ENCODE results near the gene SLC6A3.
"Not testable (repeated sequence)": the region's sequence is repeated elsewhere in the genome, so short reads cannot be mapped to it uniquely, and the experiment has no call there.

The SLC6A3 gene

GRCh38 chr5:1464511-1464910 is 19.3 kb upstream of the SLC6A3 start:
- Histone ChIP-seq H3K27me3 (ENCODE audit: control insufficient read depth, insufficient read depth, low read length) (no peaks in the 10 kb centered on the region), H3K4me3 (ENCODE audit: low read length) (no peak overlapping the region), H3K9me3 (ENCODE audit: control insufficient read depth, insufficient read depth, low read length) (no peaks in the 10 kb centered on the region), H3K27ac (ENCODE audit: low read length) (no peak overlapping the region), H3K4me1 (ENCODE audit: control insufficient read depth, insufficient read depth, low read length) (no peaks in the 10 kb centered on the region), H3K36me3 (ENCODE audit: control insufficient read depth, insufficient read depth, low read length) (peaks cover 45% of the 10 kb centered on the region)
- DNase-seq (ENCODE audit: low read depth, low spot score), result no peak
- WGBS (ENCODE audit: insufficient coverage, insufficient read length), result no CpG with 5 or more reads among the region's 18 CpGs

- no peak for DNase-seq (ENCODE audit: low read depth, low spot score)
- no peak overlapping the region for H3K4me3 ChIP-seq (ENCODE audit: low read length)
- no peak overlapping the region for H3K27ac ChIP-seq (ENCODE audit: low read length)
- WGBS (ENCODE audit: insufficient coverage, insufficient read length), result no CpG with 5 or more reads among the region's 14 CpGs
- peaks cover 47% of the 10 kb centered on the region for H3K36me3 ChIP-seq (ENCODE audit: control insufficient read depth, insufficient read depth, low read length)
- H3K4me1 ChIP-seq (ENCODE audit: control insufficient read depth, insufficient read depth, low read length), result no peaks in the 10 kb centered on the region
- no peaks in the 10 kb centered on the region for H3K27me3 ChIP-seq (ENCODE audit: control insufficient read depth, insufficient read depth, low read length)
- no peaks in the 10 kb centered on the region for H3K9me3 ChIP-seq (ENCODE audit: control insufficient read depth, insufficient read depth, low read length)
Observed at GRCh38 chr5:1464096-1464446, 18.8 kb upstream of the SLC6A3 start.

- peaks cover 47% of the 10 kb centered on the region for H3K36me3 ChIP-seq (ENCODE audit: control insufficient read depth, insufficient read depth, low read length)
Observed at GRCh38 chr5:1463326-1464095, 18.3 kb upstream of the SLC6A3 start.

GRCh38 chr5:1462358-1462757 is 17.1 kb upstream of the SLC6A3 start:
- DNase-seq (ENCODE audit: low read depth, low spot score), result no peak
- Histone ChIP-seq H3K4me1 (ENCODE audit: control insufficient read depth, insufficient read depth, low read length) (no peaks in the 10 kb centered on the region), H3K36me3 (ENCODE audit: control insufficient read depth, insufficient read depth, low read length) (peaks cover 42% of the 10 kb centered on the region)

More at GRCh38 chr5:1463326-1464095, 18.3 kb upstream of the SLC6A3 start:
- H3K27ac ChIP-seq (ENCODE audit: low read length), result no peak overlapping the region
- H3K4me1 ChIP-seq (ENCODE audit: control insufficient read depth, insufficient read depth, low read length), result no peaks in the 10 kb centered on the region
- no peak for DNase-seq (ENCODE audit: low read depth, low spot score)
- no peaks in the 10 kb centered on the region for H3K9me3 ChIP-seq (ENCODE audit: control insufficient read depth, insufficient read depth, low read length)
- no CpG with 5 or more reads among the region's 46 CpGs for WGBS (ENCODE audit: insufficient coverage, insufficient read length)
- H3K4me3 ChIP-seq (ENCODE audit: low read length), result no peak overlapping the region
- no peaks in the 10 kb centered on the region for H3K27me3 ChIP-seq (ENCODE audit: control insufficient read depth, insufficient read depth, low read length)

GRCh38 chr5:1461396-1461795 is 16.2 kb upstream of the SLC6A3 start:
- H3K36me3 ChIP-seq (ENCODE audit: control insufficient read depth, insufficient read depth, low read length), result peaks cover 35% of the 10 kb centered on the region
- H3K9me3 ChIP-seq (ENCODE audit: control insufficient read depth, insufficient read depth, low read length), result peaks cover 2% of the 10 kb centered on the region
- no CpG with 5 or more reads among the region's 10 CpGs for WGBS (ENCODE audit: insufficient coverage, insufficient read length)
- H3K27me3 ChIP-seq (ENCODE audit: control insufficient read depth, insufficient read depth, low read length), result no peaks in the 10 kb centered on the region
- no peaks in the 10 kb centered on the region for H3K4me1 ChIP-seq (ENCODE audit: control insufficient read depth, insufficient read depth, low read length)
- no peak for DNase-seq (ENCODE audit: low read depth, low spot score)
- H3K27ac ChIP-seq (ENCODE audit: low read length), result no peak overlapping the region
- H3K4me3 ChIP-seq (ENCODE audit: low read length), result no peak overlapping the region

More at GRCh38 chr5:1462358-1462757, 17.1 kb upstream of the SLC6A3 start:
- H3K9me3 ChIP-seq (ENCODE audit: control insufficient read depth, insufficient read depth, low read length), result peaks cover 2% of the 10 kb centered on the region
- H3K27me3 ChIP-seq (ENCODE audit: control insufficient read depth, insufficient read depth, low read length), result no peaks in the 10 kb centered on the region
- no peak overlapping the region for H3K4me3 ChIP-seq (ENCODE audit: low read length)
- no peak overlapping the region for H3K27ac ChIP-seq (ENCODE audit: low read length)
- WGBS (ENCODE audit: insufficient coverage, insufficient read length), result no CpG with 5 or more reads among the region's 20 CpGs

GRCh38 chr5:1460054-1460682 is 14.9 kb upstream of the SLC6A3 start:
- DNase-seq (ENCODE audit: low read depth, low spot score), result no peak
- H3K9me3 ChIP-seq (ENCODE audit: control insufficient read depth, insufficient read depth, low read length), result peaks cover 2% of the 10 kb centered on the region
- peaks cover 24% of the 10 kb centered on the region for H3K36me3 ChIP-seq (ENCODE audit: control insufficient read depth, insufficient read depth, low read length)
- no CpG with 5 or more reads among the region's 16 CpGs for WGBS (ENCODE audit: insufficient coverage, insufficient read length)
- no peak overlapping the region for H3K27ac ChIP-seq (ENCODE audit: low read length)
- H3K4me1 ChIP-seq (ENCODE audit: control insufficient read depth, insufficient read depth, low read length), result no peaks in the 10 kb centered on the region
- H3K4me3 ChIP-seq (ENCODE audit: low read length), result no peak overlapping the region
- no peaks in the 10 kb centered on the region for H3K27me3 ChIP-seq (ENCODE audit: control insufficient read depth, insufficient read depth, low read length)

GRCh38 chr5:1459435-1459834 is 14.2 kb upstream of the SLC6A3 start:
- not testable (repeated sequence) for H3K4me3 ChIP-seq (ENCODE audit: low read length); H3K9me3 ChIP-seq (ENCODE audit: control insufficient read depth, insufficient read depth, low read length); DNase-seq (ENCODE audit: low read depth, low spot score); H3K27me3 ChIP-seq (ENCODE audit: control insufficient read depth, insufficient read depth, low read length); H3K27ac ChIP-seq (ENCODE audit: low read length); H3K4me1 ChIP-seq (ENCODE audit: control insufficient read depth, insufficient read depth, low read length)
- peaks cover 18% of the 10 kb centered on the region for H3K36me3 ChIP-seq (ENCODE audit: control insufficient read depth, insufficient read depth, low read length)
- WGBS (ENCODE audit: insufficient coverage, insufficient read length), result no CpG with 5 or more reads among the region's 2 CpGs

- WGBS (ENCODE audit: insufficient coverage, insufficient read length), result no CpG with 5 or more reads among the region's 20 CpGs
- H3K4me1 ChIP-seq (ENCODE audit: control insufficient read depth, insufficient read depth, low read length); H3K9me3 ChIP-seq (ENCODE audit: control insufficient read depth, insufficient read depth, low read length); H3K36me3 ChIP-seq (ENCODE audit: control insufficient read depth, insufficient read depth, low read length); H3K27ac ChIP-seq (ENCODE audit: low read length); H3K27me3 ChIP-seq (ENCODE audit: control insufficient read depth, insufficient read depth, low read length); DNase-seq (ENCODE audit: low read depth, low spot score); H3K4me3 ChIP-seq (ENCODE audit: low read length): not testable (repeated sequence)
Observed at GRCh38 chr5:1456110-1456881, 11.1 kb upstream of the SLC6A3 start.

GRCh38 chr5:1453613-1454012 is 8.4 kb upstream of the SLC6A3 start:
- Histone ChIP-seq H3K27ac (ENCODE audit: low read length) (no peak overlapping the region), H3K27me3 (ENCODE audit: control insufficient read depth, insufficient read depth, low read length) (no peaks in the 10 kb centered on the region), H3K4me1 (ENCODE audit: control insufficient read depth, insufficient read depth, low read length) (no peaks in the 10 kb centered on the region), H3K9me3 (ENCODE audit: control insufficient read depth, insufficient read depth, low read length) (peaks cover 2% of the 10 kb centered on the region), H3K4me3 (ENCODE audit: low read length) (no peak overlapping the region), H3K36me3 (ENCODE audit: control insufficient read depth, insufficient read depth, low read length) (no peaks in the 10 kb centered on the region)
- DNase-seq (ENCODE audit: low read depth, low spot score), result no peak
- no CpG with 5 or more reads among the region's 2 CpGs for WGBS (ENCODE audit: insufficient coverage, insufficient read length)

- Histone ChIP-seq H3K4me1 (ENCODE audit: control insufficient read depth, insufficient read depth, low read length) (no peaks in the 10 kb centered on the region), H3K27ac (ENCODE audit: low read length) (no peak overlapping the region), H3K4me3 (ENCODE audit: low read length) (no peak overlapping the region), H3K27me3 (ENCODE audit: control insufficient read depth, insufficient read depth, low read length) (peaks cover 25% of the 10 kb centered on the region), H3K36me3 (ENCODE audit: control insufficient read depth, insufficient read depth, low read length) (no peaks in the 10 kb centered on the region), H3K9me3 (ENCODE audit: control insufficient read depth, insufficient read depth, low read length) (no peaks in the 10 kb centered on the region)
- WGBS (ENCODE audit: insufficient coverage, insufficient read length), result no CpG with 5 or more reads among the region's 12 CpGs
- no peak for DNase-seq (ENCODE audit: low read depth, low spot score)
Observed at GRCh38 chr5:1449081-1449630, 3.9 kb upstream of the SLC6A3 start.
